Keratinocyte (primary cell): ENCODE measurements around the gene ASCL2. TPM values are rescaled to one million over a fixed set of nuclear protein-coding genes. Genes with fewer than 3 reads are reported as not detected.

ENCODE experiments used
- DNase-seq: peaks from one replicate; pipeline ENCODE4 v3.0.0-alpha.2; 2011; ENCODE audit warnings: low read depth, missing footprints, low spot score
- FAIRE-seq: peaks from 2 replicates; lab custom pipeline; 2011; peaks lifted over from hg19 to GRCh38; lab: Jason Lieb, UNC
- H2AFZ ChIP-seq: 2 replicates; pipeline ENCODE4 v1.6.0; 2012; ENCODE audit warnings: low read length, control low read depth, inconsistent platforms; ENCODE audit not compliant: control insufficient read depth
- H3K27ac ChIP-seq: 2 replicates; pipeline ENCODE4 v1.5.1; 2011; ENCODE audit warnings: low read length; ENCODE audit not compliant: control insufficient read depth, insufficient read depth
- H3K27me3 ChIP-seq: 3 replicates; pipeline ENCODE4 v1.6.0; 2011; ENCODE audit warnings: low read length; ENCODE audit not compliant: control insufficient read depth, insufficient read depth; ENCODE audit errors: extremely low read depth
- H3K36me3 ChIP-seq, 2 experiments: 2 replicates in 1 of 2; 3 replicates in 1 of 2; pipeline ENCODE4 v1.5.1; 2011; ENCODE audit warnings: low read length in 2 of 2, mild to moderate bottlenecking in 1 of 2; ENCODE audit not compliant: control insufficient read depth in 2 of 2, insufficient read depth in 2 of 2; ENCODE audit errors: extremely low read depth in 1 of 2
- H3K4me1 ChIP-seq: 3 replicates; pipeline ENCODE4 v1.5.1; 2011; ENCODE audit warnings: low read length; ENCODE audit not compliant: control insufficient read depth, insufficient read depth; ENCODE audit errors: extremely low read depth
- H3K4me2 ChIP-seq: 3 replicates; pipeline ENCODE4 v1.6.0; 2011; ENCODE audit warnings: low read depth, low read length; ENCODE audit not compliant: control insufficient read depth, insufficient read depth; ENCODE audit errors: extremely low read depth
- H3K4me3 ChIP-seq, 3 experiments: fragments of 200-600 bp in 1 of 3; sonication (generic) in 1 of 3; 2 replicates in 2 of 3; 3 replicates in 1 of 3; pipeline ENCODE4 v1.5.1; 2011 to 2016; ENCODE audit warnings: low read length in 3 of 3, mild to moderate bottlenecking in 3 of 3, control low read depth in 2 of 3, inconsistent platforms in 1 of 3, low read depth in 1 of 3, mixed read lengths in 1 of 3, mixed run types in 1 of 3, moderate library complexity in 1 of 3; ENCODE audit not compliant: control insufficient read depth in 2 of 3, insufficient read depth in 2 of 3; ENCODE audit errors: extremely low read depth in 1 of 3
- H3K79me2 ChIP-seq: 2 replicates; pipeline ENCODE4 v1.6.0; 2012; ENCODE audit warnings: low read length; ENCODE audit not compliant: control insufficient read depth, insufficient read depth
- H3K9ac ChIP-seq: 3 replicates; pipeline ENCODE4 v1.6.0; 2011; ENCODE audit warnings: low read length; ENCODE audit not compliant: control insufficient read depth, insufficient read depth; ENCODE audit errors: extremely low read depth
- H3K9me1 ChIP-seq: 3 replicates; pipeline ENCODE4 v1.6.0; 2011; ENCODE audit warnings: low read length; ENCODE audit not compliant: control insufficient read depth, insufficient read depth; ENCODE audit errors: extremely low read depth
- H3K9me3 ChIP-seq: 2 replicates; pipeline ENCODE4 v1.5.1; 2012; ENCODE audit warnings: low read depth, low read length; ENCODE audit not compliant: control insufficient read depth
- H4K20me1 ChIP-seq: 3 replicates; pipeline ENCODE4 v1.6.0; 2011; ENCODE audit warnings: low read length; ENCODE audit not compliant: control insufficient read depth, insufficient read depth; ENCODE audit errors: extremely low read depth
- CTCF ChIP-seq, 3 experiments: IDR thresholded peaks in 1 of 3; conservative IDR thresholded peaks in 1 of 3; optimal IDR thresholded peaks in 1 of 3; 2 replicates in 2 of 3; 3 replicates in 1 of 3; pipeline versions ENCODE3 to v1.5.1; 2011; ENCODE audit warnings: low read length in 3 of 3, mild to moderate bottlenecking in 3 of 3, moderate library complexity in 2 of 3, control low read depth in 1 of 3, inconsistent platforms in 1 of 3; ENCODE audit not compliant: insufficient read depth in 2 of 3; ENCODE audit errors: extremely low read depth in 1 of 3
- EZH2 ChIP-seq: IDR thresholded peaks from one replicate; pipeline ENCODE4 v1.6.1; 2012; ENCODE audit warnings: inconsistent platforms, mild to moderate bottlenecking, low read length, moderate library complexity
- dilution Hi-C: fragments of 300-500 bp; cut with MboI; formaldehyde crosslinking; loops from one replicate; pipeline ENCODE4 v1.7.0; 2020; ENCODE audit warnings: low sequenced_read_pairs; ENCODE audit not compliant: extremely low pct_ligation_motif_present
- polyA plus RNA-seq, 5 experiments: library from polyadenylated mRNA; depleted of rRNA in 3 of 5; stranded (reverse) in 3 of 5; stranded (forward) in 1 of 5; unstranded in 1 of 5; fragments of >200 nt; gene quantifications; 1 replicate in 1 of 5; 2 replicates in 3 of 5; 3 replicates in 1 of 5; pipeline versions ENCODE4 v1.2.1 to v1.2.3, GENCODE V29; 2011 to 2012; ENCODE audit warnings: missing spikeins in 2 of 5, low read depth in 1 of 5, low replicate concordance in 1 of 5

Gene ASCL2
- polyA plus RNA-seq, 1 donor (not counting 4 experiments of a cell fraction or from before 2014, with no cell fraction given), result 0.26 TPM

- TF ChIP-seq EZH2 (no peak), CTCF (optimal IDR thresholded peaks at IDR 0.05 in 1 of 3, IDR thresholded peaks at IDR 0.05 in 1 of 3, conservative IDR thresholded peaks at IDR 0.05 in 1 of 3; ENCODE audit: extremely low read depth in 1 of 3, insufficient read depth in 2 of 3, low read length in 3 of 3) (no peak)
- H3K9me1 ChIP-seq, result no peaks in the 10 kb centered on the region
- H2AFZ ChIP-seq, result no peak overlapping the region
- no peak for FAIRE-seq
- H3K9me3 ChIP-seq, result no peaks in the 10 kb centered on the region
- H3K79me2 ChIP-seq, result no peaks in the 10 kb centered on the region
- H3K4me3 ChIP-seq, result no peak overlapping the region
- no peaks in the 10 kb centered on the region for H3K4me1 ChIP-seq
- H3K4me2 ChIP-seq, result no peak overlapping the region
- no peaks in the 10 kb centered on the region for H3K36me3 ChIP-seq
- dilution Hi-C loops, result no loop called here
- no peak for DNase-seq
- no peak overlapping the region for H3K27ac ChIP-seq
- no peaks in the 10 kb centered on the region for H4K20me1 ChIP-seq
- H3K27me3 ChIP-seq, result no peaks in the 10 kb centered on the region
- H3K9ac ChIP-seq, result no peak overlapping the region
Observed at GRCh38 chr11:2305788-2306451, 35.5 kb upstream of the ASCL2 start.

- Histone ChIP-seq H3K4me2 (no peak overlapping the region), H3K4me3 (no peak overlapping the region), H2AFZ (no peak overlapping the region), H3K27me3 (no peaks in the 10 kb centered on the region), H3K9me3 (no peaks in the 10 kb centered on the region), H3K79me2 (no peaks in the 10 kb centered on the region), H3K9ac (no peak overlapping the region), H4K20me1 (no peaks in the 10 kb centered on the region), H3K4me1 (no peaks in the 10 kb centered on the region), H3K27ac (no peak overlapping the region), H3K36me3 (no peaks in the 10 kb centered on the region), H3K9me1 (no peaks in the 10 kb centered on the region)
- FAIRE-seq (no peak), DNase-seq (no peak)
- TF ChIP-seq CTCF (optimal IDR thresholded peaks at IDR 0.05 in 1 of 3, IDR thresholded peaks at IDR 0.05 in 1 of 3, conservative IDR thresholded peaks at IDR 0.05 in 1 of 3; ENCODE audit: extremely low read depth in 1 of 3, insufficient read depth in 2 of 3, low read length in 3 of 3) (peak; percentile 74 to 97 (median 87)), EZH2 (no peak)
- dilution Hi-C loops, result no loop called here
Observed at GRCh38 chr11:2305140-2305778, 34.9 kb upstream of the ASCL2 start.
